Ishikawa (cell line): Measurements from ENCODE around the gene ZDHHC7.

ENCODE experiments used
- CEBPB ChIP-seq: IDR thresholded peaks from 2 replicates; pipeline ENCODE4 v1.6.1; 2012
- CREB1 ChIP-seq: IDR thresholded peaks from 2 replicates; pipeline ENCODE4 v1.6.1; 2012; ENCODE audit warnings: low read depth
- EGR1 ChIP-seq: IDR thresholded peaks from 2 replicates; pipeline ENCODE4 v1.6.1; 2012
- EP300 ChIP-seq: IDR thresholded peaks from 2 replicates; pipeline ENCODE4 v1.6.1; 2012; ENCODE audit warnings: borderline replicate concordance
- FOXM1 ChIP-seq: IDR thresholded peaks from 2 replicates; pipeline ENCODE4 v1.6.1; 2012; ENCODE audit warnings: low read depth, borderline replicate concordance
- MAX ChIP-seq: IDR thresholded peaks from 2 replicates; pipeline ENCODE4 v1.6.1; 2012
- NFIC ChIP-seq: IDR thresholded peaks from 2 replicates; pipeline ENCODE4 v1.6.1; 2012
- RAD21 ChIP-seq: IDR thresholded peaks from 2 replicates; pipeline ENCODE4 v1.6.1; 2012; ENCODE audit warnings: low read depth
- REST ChIP-seq: IDR thresholded peaks from 2 replicates; pipeline ENCODE4 v1.6.1; 2012; ENCODE audit warnings: low read depth, mild to moderate bottlenecking
- TAF1 ChIP-seq: IDR thresholded peaks from 2 replicates; pipeline ENCODE4 v1.6.1; 2012; ENCODE audit warnings: low read depth, mild to moderate bottlenecking
- TCF12 ChIP-seq: IDR thresholded peaks from 2 replicates; pipeline ENCODE4 v1.6.1; 2012; ENCODE audit warnings: low read depth
- TEAD4 ChIP-seq: IDR thresholded peaks from 2 replicates; pipeline ENCODE4 v1.6.1; 2012
- USF1 ChIP-seq: IDR thresholded peaks from 2 replicates; pipeline ENCODE4 v1.6.1; 2012
- YY1 ChIP-seq: IDR thresholded peaks from 2 replicates; pipeline ENCODE4 v1.6.1; 2012; ENCODE audit warnings: low read depth
- ZBTB7A ChIP-seq: IDR thresholded peaks from 2 replicates; pipeline ENCODE4 v1.6.1; 2012; ENCODE audit warnings: low read depth

Gene ZDHHC7

GRCh38 chr16:84999857-85000480 lies 11.4 kb downstream of the ZDHHC7 start:
- TF ChIP-seq CEBPB: no peak
- TF ChIP-seq TAF1: no peak
- TF ChIP-seq REST: no peak
- TF ChIP-seq ZBTB7A: no peak
- no peak for TF ChIP-seq EGR1
- TF ChIP-seq RAD21: no peak
- no peak for TF ChIP-seq CREB1
- TF ChIP-seq TCF12: no peak
- TF ChIP-seq EP300: no peak
- TF ChIP-seq YY1: no peak
- no peak for TF ChIP-seq MAX
- no peak for TF ChIP-seq NFIC
- TF ChIP-seq FOXM1: no peak
- no peak for TF ChIP-seq USF1
- no peak for TF ChIP-seq TEAD4

GRCh38 chr16:84999200-84999599 lies 12.1 kb downstream of the ZDHHC7 start:
- no peak for TF ChIP-seq FOXM1
- no peak for TF ChIP-seq CREB1
- no peak for TF ChIP-seq MAX
- TF ChIP-seq TAF1: no peak
- TF ChIP-seq EP300: no peak
- no peak for TF ChIP-seq TCF12
- TF ChIP-seq RAD21: no peak
- TF ChIP-seq EGR1: no peak
- TF ChIP-seq YY1: no peak
- no peak for TF ChIP-seq REST
- no peak for TF ChIP-seq NFIC
- TF ChIP-seq CEBPB: no peak
- no peak for TF ChIP-seq ZBTB7A
- no peak for TF ChIP-seq USF1

GRCh38 chr16:84996365-84996764 lies 15.0 kb downstream of the ZDHHC7 start:
- TF ChIP-seq EGR1: no peak
- no peak for TF ChIP-seq CREB1
- no peak for TF ChIP-seq TEAD4
- no peak for TF ChIP-seq CEBPB
- no peak for TF ChIP-seq NFIC
- no peak for TF ChIP-seq YY1
- TF ChIP-seq USF1: no peak
- no peak for TF ChIP-seq TAF1
- no peak for TF ChIP-seq RAD21
- TF ChIP-seq FOXM1: no peak
- TF ChIP-seq MAX: no peak
- no peak for TF ChIP-seq REST
- TF ChIP-seq ZBTB7A: no peak
- TF ChIP-seq TCF12: no peak
- no peak for TF ChIP-seq EP300

GRCh38 chr16:84995663-84996062 lies 15.7 kb downstream of the ZDHHC7 start:
- TF ChIP-seq ZBTB7A (no peak), FOXM1 (no peak), CREB1 (no peak), REST (no peak), TCF12 (no peak)
